Neutrophil (primary cell): ENCODE data around the gene CHPF.

ENCODE experiments used
- H3K27ac ChIP-seq: fragments of 200-600 bp; sonication (generic); 2 replicates; pipeline ENCODE4 v1.5.1; 2016; ENCODE audit warnings: mild to moderate bottlenecking, moderate library complexity
- H3K27me3 ChIP-seq: fragments of 200-600 bp; sonication (generic); 2 replicates; pipeline ENCODE4 v1.6.0; 2016; ENCODE audit warnings: mild to moderate bottlenecking
- H3K36me3 ChIP-seq: fragments of 200-600 bp; sonication (generic); 2 replicates; pipeline ENCODE4 v1.5.1; 2017
- H3K4me1 ChIP-seq, 2 experiments: fragments of 200-600 bp in 1 of 2; sonication (generic) in 1 of 2; 1 replicate in 1 of 2; 2 replicates in 1 of 2; pipeline versions ENCODE4 v1.5.1 to v1.6.1; 2013 to 2016; ENCODE audit warnings: low read depth in 1 of 2, low read length in 1 of 2, mild to moderate bottlenecking in 1 of 2, moderate library complexity in 1 of 2; ENCODE audit not compliant: control insufficient read depth in 1 of 2, insufficient read depth in 1 of 2
- H3K4me3 ChIP-seq, 2 experiments: fragments of 200-600 bp in 1 of 2; sonication (generic) in 1 of 2; 1 replicate in 1 of 2; 2 replicates in 1 of 2; pipeline ENCODE4 v1.5.1; 2013 to 2016; ENCODE audit warnings: low read depth in 1 of 2, low read length in 1 of 2, mild to moderate bottlenecking in 1 of 2, moderate library complexity in 1 of 2
- H3K9me3 ChIP-seq: fragments of 200-600 bp; sonication (generic); 2 replicates; pipeline ENCODE4 v1.5.1; 2016
- CTCF ChIP-seq: fragments of 200-600 bp; sonication (generic); IDR thresholded peaks from 2 replicates; pipeline ENCODE4 v1.5.1; 2016; ENCODE audit warnings: antibody characterized with exemption

CHPF gene

GRCh38 chr2:219556413-219556812 is 12.8 kb upstream of the CHPF start:
- Histone ChIP-seq H3K4me3 (no peak overlapping the region), H3K36me3 (no peaks in the 10 kb centered on the region), H3K27ac (no peak overlapping the region), H3K4me1 (peaks cover 9 to 16% of the 10 kb centered on the region in 2 experiments), H3K27me3 (peaks cover 49% of the 10 kb centered on the region), H3K9me3 (no peaks in the 10 kb centered on the region)
- no peak for TF ChIP-seq CTCF

GRCh38 chr2:219555956-219556355 is 12.3 kb upstream of the CHPF start:
- Histone ChIP-seq H3K27ac (no peak overlapping the region), H3K4me3 (no peak overlapping the region), H3K27me3 (peaks cover 54% of the 10 kb centered on the region), H3K9me3 (no peaks in the 10 kb centered on the region), H3K36me3 (no peaks in the 10 kb centered on the region), H3K4me1 (peaks cover 9 to 16% of the 10 kb centered on the region in 2 experiments)
- TF ChIP-seq CTCF: no peak

- TF ChIP-seq CTCF: no peak
- Histone ChIP-seq H3K27ac (no peak overlapping the region), H3K4me1 (peaks cover 9 to 16% of the 10 kb centered on the region in 2 experiments), H3K9me3 (no peaks in the 10 kb centered on the region), H3K27me3 (peaks cover 70% of the 10 kb centered on the region), H3K4me3 (no peak overlapping the region), H3K36me3 (no peaks in the 10 kb centered on the region)
Measured at GRCh38 chr2:219554350-219554749, 10.7 kb upstream of the CHPF start.

- Histone ChIP-seq H3K27ac (no peak overlapping the region), H3K4me3 (no peak overlapping the region), H3K9me3 (no peaks in the 10 kb centered on the region), H3K27me3 (peaks cover 78% of the 10 kb centered on the region), H3K36me3 (no peaks in the 10 kb centered on the region), H3K4me1 (peaks cover 9 to 16% of the 10 kb centered on the region in 2 experiments)
- TF ChIP-seq CTCF: no peak
Measured at GRCh38 chr2:219553463-219553963, 9.9 kb upstream of the CHPF start.

GRCh38 chr2:219553168-219553417 is 9.5 kb upstream of the CHPF start:
- Histone ChIP-seq H3K27me3 (peaks cover 83% of the 10 kb centered on the region), H3K36me3 (no peaks in the 10 kb centered on the region)
- no peak for TF ChIP-seq CTCF

More at GRCh38 chr2:219553168-219553417, 9.5 kb upstream of the CHPF start:
- no peak overlapping the region for H3K27ac ChIP-seq
- no peak overlapping the region for H3K4me3 ChIP-seq
- peaks cover 9 to 16% of the 10 kb centered on the region in 2 experiments for H3K4me1 ChIP-seq
- H3K9me3 ChIP-seq: no peaks in the 10 kb centered on the region
